PC-3 (cell line): ENCODE results near the gene PRRX2. TPM values are rescaled to one million over a fixed set of nuclear protein-coding genes. Genes with fewer than 3 reads are reported as not detected.

Source experiments
- ATAC-seq: fragments of 200-7000 bp; cut with Tn5 transposase; 2 replicates; pipeline ENCODE4 v1.9.1; 2020; ENCODE audit warnings: mild to moderate bottlenecking, moderate library complexity
- BruUV-seq: library from RNA; stranded (reverse); fragments of 400-500 nt; replicated peaks from 2 replicates; lab custom pipeline; 2021; lab: Mats Ljungman, UMichigan
- CTCF ChIA-PET: fragments of 300-600 bp; sonication (Branson Sonifier 250); formaldehyde crosslinking; loops from one replicate; lab custom pipeline; 2022; ENCODE audit warnings: antibody characterized with exemption; lab: Charles Lee
- POLR2A ChIA-PET: fragments of 300-600 bp; sonication (Branson Sonifier 250); formaldehyde crosslinking; loops from one replicate; lab custom pipeline; 2022; ENCODE audit warnings: antibody characterized with exemption; ENCODE audit not compliant: unreplicated experiment; lab: Charles Lee
- DNase-seq: peaks from one replicate; pipeline ENCODE4 v3.0.0-alpha.2; 2015
- H2AFZ ChIP-seq: fragments of 300-600 bp; sonication (generic); 2 replicates; pipeline ENCODE4 v1.6.0; 2016; ENCODE audit warnings: antibody characterized with exemption, low read length
- H3F3A ChIP-seq: fragments of 300-600 bp; sonication (generic); one replicate; pipeline ENCODE4 v1.6.0; 2017; ENCODE audit warnings: antibody characterized with exemption, low read length, control low read depth, mild to moderate bottlenecking; ENCODE audit not compliant: unreplicated experiment
- H3K27ac ChIP-seq: fragments of 300-600 bp; sonication (generic); 2 replicates; pipeline ENCODE4 v1.5.1; 2016; ENCODE audit warnings: mild to moderate bottlenecking, low read length
- H3K27me3 ChIP-seq: fragments of 300-600 bp; sonication (generic); 2 replicates; pipeline ENCODE4 v1.6.1; 2016; ENCODE audit warnings: low read length, mixed read lengths
- H3K36me3 ChIP-seq: fragments of 300-600 bp; sonication (generic); 2 replicates; pipeline ENCODE4 v1.6.1; 2016; ENCODE audit warnings: low read depth, mixed run types, low read length, mixed read lengths
- H3K4me1 ChIP-seq: fragments of 300-600 bp; sonication (generic); 2 replicates; pipeline ENCODE4 v1.5.1; 2016; ENCODE audit warnings: low read length; ENCODE audit not compliant: insufficient read depth
- H3K4me2 ChIP-seq: fragments of 300-600 bp; sonication (generic); 2 replicates; pipeline ENCODE4 v1.6.0; 2016; ENCODE audit warnings: low read length
- H3K4me3 ChIP-seq: fragments of 300-600 bp; sonication (generic); 2 replicates; pipeline ENCODE4 v1.5.1; 2016; ENCODE audit warnings: mild to moderate bottlenecking, low read length, mixed read lengths
- H3K79me2 ChIP-seq: fragments of 300-600 bp; sonication (generic); 2 replicates; pipeline ENCODE4 v1.6.1; 2017; ENCODE audit warnings: low read length, mixed read lengths
- H3K9ac ChIP-seq: fragments of 300-600 bp; sonication (generic); 2 replicates; pipeline ENCODE4 v1.6.0; 2016; ENCODE audit warnings: mild to moderate bottlenecking, low read length
- H3K9me2 ChIP-seq: fragments of 300-600 bp; sonication (generic); replicated peaks from 2 replicates; pipeline ENCODE4 v1.6.1; 2016; ENCODE audit warnings: mixed run types, low read length, mixed read lengths
- H3K9me3 ChIP-seq: fragments of 300-600 bp; sonication (generic); 2 replicates; pipeline ENCODE4 v1.6.1; 2016; ENCODE audit warnings: low read length, mixed read lengths
- H4K20me1 ChIP-seq: fragments of 300-600 bp; sonication (generic); 2 replicates; pipeline ENCODE4 v1.6.1; 2016; ENCODE audit warnings: low read length, mixed read lengths
- EZH2 ChIP-seq: fragments of 300-600 bp; sonication (generic); IDR thresholded peaks from one replicate; pipeline ENCODE4 v1.6.1; 2017; ENCODE audit warnings: antibody characterized with exemption, mild to moderate bottlenecking, low read length; ENCODE audit not compliant: unreplicated experiment
- EZH2phosphoT487 ChIP-seq: fragments of 300-600 bp; sonication (generic); IDR thresholded peaks from 2 replicates; pipeline ENCODE4 v1.6.1; 2018; ENCODE audit warnings: mild to moderate bottlenecking, antibody characterized with exemption, low read length, borderline replicate concordance
- intact Hi-C: fragments of 100-400 bp; cut with micrococcal nuclease; formaldehyde crosslinking; loops from 2 replicates; pipeline ENCODE4 v1.9.0; 2023
- total RNA-seq: library from RNA; depleted of rRNA; stranded (reverse); fragments of >200 nt; gene quantifications from 2 replicates; pipeline ENCODE4 v1.2.3, GENCODE V29; 2014
- TF ChIP-seq, protein P1 (sequence below): fragments of 300-600 bp; sonication (generic); conservative IDR thresholded peaks from 2 replicates; pipeline ENCODE4 v1.5.1; 2017; ENCODE audit warnings: antibody characterized with exemption, low read depth, mild to moderate bottlenecking, low read length

Gene PRRX2
- total RNA-seq, 1 experiment from 2014 or later: 0.47 TPM

- Histone ChIP-seq H4K20me1 (no peaks in the 10 kb centered on the region), H3K4me3 (no peak overlapping the region), H3K36me3 (no peaks in the 10 kb centered on the region; the same call in none of the 2 replicates), H3K9me2 (no peaks in the 10 kb centered on the region), H3K27ac (no peak overlapping the region), H3K9ac (no peak overlapping the region), H3F3A (no peaks in the 10 kb centered on the region), H3K79me2 (peaks cover 42% of the 10 kb centered on the region), H2AFZ (no peak overlapping the region), H3K9me3 (no peaks in the 10 kb centered on the region), H3K27me3 (no peaks in the 10 kb centered on the region), H3K4me1 (peaks cover 3% of the 10 kb centered on the region; the same call in 1 of the 2 replicates), H3K4me2 (no peak overlapping the region)
- DNase-seq (no peak), ATAC-seq (no peak)
- TF ChIP-seq, protein P1, sequence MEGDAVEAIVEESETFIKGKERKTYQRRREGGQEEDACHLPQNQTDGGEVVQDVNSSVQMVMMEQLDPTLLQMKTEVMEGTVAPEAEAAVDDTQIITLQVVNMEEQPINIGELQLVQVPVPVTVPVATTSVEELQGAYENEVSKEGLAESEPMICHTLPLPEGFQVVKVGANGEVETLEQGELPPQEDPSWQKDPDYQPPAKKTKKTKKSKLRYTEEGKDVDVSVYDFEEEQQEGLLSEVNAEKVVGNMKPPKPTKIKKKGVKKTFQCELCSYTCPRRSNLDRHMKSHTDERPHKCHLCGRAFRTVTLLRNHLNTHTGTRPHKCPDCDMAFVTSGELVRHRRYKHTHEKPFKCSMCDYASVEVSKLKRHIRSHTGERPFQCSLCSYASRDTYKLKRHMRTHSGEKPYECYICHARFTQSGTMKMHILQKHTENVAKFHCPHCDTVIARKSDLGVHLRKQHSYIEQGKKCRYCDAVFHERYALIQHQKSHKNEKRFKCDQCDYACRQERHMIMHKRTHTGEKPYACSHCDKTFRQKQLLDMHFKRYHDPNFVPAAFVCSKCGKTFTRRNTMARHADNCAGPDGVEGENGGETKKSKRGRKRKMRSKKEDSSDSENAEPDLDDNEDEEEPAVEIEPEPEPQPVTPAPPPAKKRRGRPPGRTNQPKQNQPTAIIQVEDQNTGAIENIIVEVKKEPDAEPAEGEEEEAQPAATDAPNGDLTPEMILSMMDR: no peak
- TF ChIP-seq EZH2 (no peak), EZH2phosphoT487 (no peak)
- intact Hi-C loops: no loop called here
- ChIA-PET CTCF (no interaction called here), POLR2A (no interaction called here)
- BruUV-seq: no TSS peak
Measured at GRCh38 chr9:129637102-129637501, 28.3 kb upstream of the PRRX2 start.

- intact Hi-C loops: no loop called here
- Histone ChIP-seq H3F3A (no peaks in the 10 kb centered on the region), H3K9me3 (no peaks in the 10 kb centered on the region), H3K9ac (no peak overlapping the region), H3K4me3 (no peak overlapping the region), H3K79me2 (peaks cover 34% of the 10 kb centered on the region), H3K27me3 (no peaks in the 10 kb centered on the region), H3K4me1 (peaks cover 3% of the 10 kb centered on the region; the same call in 1 of the 2 replicates), H3K4me2 (no peak overlapping the region), H2AFZ (no peak overlapping the region), H3K9me2 (no peaks in the 10 kb centered on the region), H3K36me3 (no peaks in the 10 kb centered on the region; the same call in 1 of the 2 replicates), H4K20me1 (no peaks in the 10 kb centered on the region), H3K27ac (no peak overlapping the region)
- TSS peak; percentile 6 for BruUV-seq
- ChIA-PET POLR2A (no interaction called here), CTCF (no interaction called here)
- no peak for TF ChIP-seq EZH2phosphoT487
- TF ChIP-seq, protein P1: no peak
- no peak for TF ChIP-seq EZH2
- no peak for ATAC-seq
- no peak for DNase-seq
Measured at GRCh38 chr9:129637673-129638439, 27.6 kb upstream of the PRRX2 start.

DNA sequence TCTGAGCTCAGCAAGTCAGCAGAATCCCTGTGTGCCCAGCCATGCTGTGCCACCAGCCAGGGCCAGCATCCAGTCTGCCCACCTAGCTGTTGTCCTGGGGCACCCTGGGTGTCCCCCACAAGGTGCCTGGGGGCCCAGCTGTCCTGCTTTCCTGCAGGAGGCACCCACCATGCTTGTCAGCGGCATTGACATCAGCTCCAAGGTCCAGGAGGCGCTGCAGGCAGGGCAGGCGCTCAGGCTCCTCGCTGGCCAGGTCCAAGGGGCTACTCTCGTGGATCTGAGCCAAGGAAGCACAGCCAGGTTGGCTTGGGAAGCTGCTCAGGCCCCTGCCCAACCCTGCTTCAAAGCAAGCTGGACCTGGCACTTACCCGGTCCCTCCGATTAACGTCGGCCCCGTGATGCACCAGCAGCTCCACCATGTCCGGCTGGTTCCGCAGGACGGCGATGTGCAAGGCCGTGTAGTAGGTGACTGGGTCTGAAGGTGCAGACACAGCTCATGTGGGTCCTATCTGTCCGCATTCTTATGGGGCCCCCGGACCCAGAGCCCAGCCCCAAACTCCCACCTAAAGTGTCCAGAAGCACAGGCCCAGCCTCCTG, 26.3 kb upstream of the PRRX2 start:
- POLR2A ChIA-PET: no interaction called here
- H3K79me2 ChIP-seq: peaks cover 25% of the 10 kb centered on the region

More for the DNA sequence above, 26.3 kb upstream of the PRRX2 start:
- intact Hi-C loops: no loop called here
- ATAC-seq: no peak
- Histone ChIP-seq H3K9me3 (no peaks in the 10 kb centered on the region), H2AFZ (no peak overlapping the region), H3K27me3 (no peaks in the 10 kb centered on the region), H3K27ac (no peak overlapping the region), H4K20me1 (no peaks in the 10 kb centered on the region), H3K4me1 (peaks cover 3% of the 10 kb centered on the region; the same call in 1 of the 2 replicates), H3K9ac (no peak overlapping the region), H3K4me2 (no peak overlapping the region), H3K36me3 (no peaks in the 10 kb centered on the region), H3K9me2 (no peaks in the 10 kb centered on the region), H3K4me3 (no peak overlapping the region), H3F3A (no peaks in the 10 kb centered on the region)
- BruUV-seq: no TSS peak
- no peak for DNase-seq
- CTCF ChIA-PET: no interaction called here
- TF ChIP-seq, protein P1: no peak
- no peak for TF ChIP-seq EZH2phosphoT487
